GM23338 (cell line): ENCODE results near the gene ATG9B. TPM values are rescaled to one million over a fixed set of nuclear protein-coding genes. Genes with fewer than 3 reads are reported as not detected.

Source experiments
- ATAC-seq: fragments of 200-7000 bp; cut with Tn5 transposase; 3 replicates; pipeline ENCODE4 v1.9.1; 2020
- DNase-seq: peaks from one replicate; pipeline ENCODE4 v3.0.0-alpha.2; 2015; ENCODE audit warnings: low spot score
- H2AFZ ChIP-seq: fragments of 200-600 bp; sonication (generic); 2 replicates; pipeline ENCODE4 v1.8.0; 2016; ENCODE audit warnings: antibody characterized with exemption, mild to moderate bottlenecking, moderate library complexity
- H3F3A ChIP-seq: fragments of 200-600 bp; sonication (generic); replicated peaks from 2 replicates; pipeline ENCODE4 v1.8.0; 2017; ENCODE audit warnings: antibody characterized with exemption, mixed run types, low read depth
- H3K27ac ChIP-seq: fragments of 200-600 bp; sonication (generic); 2 replicates; pipeline ENCODE4 v1.6.1; 2016; ENCODE audit warnings: low read depth
- H3K27me3 ChIP-seq: fragments of 200-600 bp; sonication (generic); 2 replicates; pipeline ENCODE4 v1.8.0; 2016; ENCODE audit warnings: mild to moderate bottlenecking, mixed run types, moderate library complexity; ENCODE audit not compliant: insufficient read depth
- H3K36me3 ChIP-seq: fragments of 200-600 bp; sonication (generic); 2 replicates; pipeline ENCODE4 v1.8.0; 2016; ENCODE audit warnings: mild to moderate bottlenecking; ENCODE audit not compliant: insufficient read depth
- H3K4me1 ChIP-seq: fragments of 200-600 bp; sonication (generic); 2 replicates; pipeline ENCODE4 v1.8.0; 2016; ENCODE audit warnings: mild to moderate bottlenecking, moderate library complexity; ENCODE audit not compliant: insufficient read depth
- H3K4me2 ChIP-seq: fragments of 200-600 bp; sonication (generic); 2 replicates; pipeline ENCODE4 v1.7.1; 2017; ENCODE audit warnings: mixed run types
- H3K4me3 ChIP-seq: fragments of 200-600 bp; sonication (generic); 2 replicates; pipeline ENCODE4 v1.6.1; 2016; ENCODE audit warnings: mixed run types
- H3K79me2 ChIP-seq: fragments of 200-600 bp; sonication (generic); replicated peaks from 2 replicates; pipeline ENCODE4 v1.8.0; 2017; ENCODE audit warnings: mild to moderate bottlenecking; ENCODE audit not compliant: insufficient read depth
- H3K9me2 ChIP-seq: fragments of 200-600 bp; sonication (generic); 2 replicates; pipeline ENCODE4 v1.8.0; 2017; ENCODE audit not compliant: insufficient read depth
- H4K20me1 ChIP-seq: fragments of 200-600 bp; sonication (generic); replicated peaks from 2 replicates; pipeline ENCODE4 v1.8.0; 2017; ENCODE audit warnings: mild to moderate bottlenecking; ENCODE audit not compliant: insufficient read depth
- H3K27ac Mint-ChIP-seq: 2 replicates; pipeline ENCODE4 v1.8.0; 2020; ENCODE audit warnings: inconsistent platforms, mild to moderate bottlenecking, moderate library complexity, mixed read lengths
- H3K27me3 Mint-ChIP-seq: 3 replicates; pipeline ENCODE4 v1.8.0; 2022; ENCODE audit warnings: low read depth, mild to moderate bottlenecking, moderate library complexity, mixed read lengths, inconsistent platforms; ENCODE audit not compliant: insufficient read depth, poor library complexity
- H3K36me3 Mint-ChIP-seq: 3 replicates; pipeline ENCODE4 v1.8.0; 2021; ENCODE audit warnings: low read depth, mild to moderate bottlenecking, inconsistent platforms, moderate library complexity, mixed read lengths
- H3K4me1 Mint-ChIP-seq: 3 replicates; pipeline ENCODE4 v1.8.0; 2020; ENCODE audit warnings: mild to moderate bottlenecking, inconsistent platforms, mixed read lengths
- H3K4me3 Mint-ChIP-seq: 3 replicates; pipeline ENCODE4 v1.8.0; 2021; ENCODE audit warnings: moderate library complexity, mild to moderate bottlenecking, inconsistent platforms, mixed read lengths
- H3K9me3 Mint-ChIP-seq: 3 replicates; pipeline ENCODE4 v1.8.0; 2020; ENCODE audit warnings: moderate library complexity, mild to moderate bottlenecking, inconsistent platforms, mixed read lengths
- ETS1 ChIP-seq: IDR thresholded peaks from 2 replicates; pipeline ENCODE4 v1.6.1; 2016; ENCODE audit warnings: antibody characterized with exemption
- EZH2 ChIP-seq: fragments of 200-600 bp; sonication (generic); IDR thresholded peaks from one replicate; pipeline ENCODE4 v1.8.0; 2017; ENCODE audit warnings: antibody characterized with exemption, mild to moderate bottlenecking, low read depth; ENCODE audit not compliant: unreplicated experiment
- EZH2phosphoT487 ChIP-seq: fragments of 200-600 bp; sonication (generic); IDR thresholded peaks from one replicate; pipeline ENCODE4 v1.8.1; 2018; ENCODE audit warnings: antibody characterized with exemption; ENCODE audit not compliant: unreplicated experiment
- JUNB ChIP-seq: IDR thresholded peaks from one replicate; pipeline ENCODE4 v1.6.1; 2016; ENCODE audit warnings: antibody characterized with exemption; ENCODE audit not compliant: unreplicated experiment
- REST ChIP-seq: IDR thresholded peaks from one replicate; pipeline ENCODE4 v1.6.1; 2018; ENCODE audit warnings: antibody characterized with exemption; ENCODE audit not compliant: unreplicated experiment
- STAT1 ChIP-seq: IDR thresholded peaks from one replicate; pipeline ENCODE4 v1.6.1; 2016; ENCODE audit warnings: antibody characterized with exemption; ENCODE audit not compliant: unreplicated experiment
- ZNF114 ChIP-seq: fragments of 250-450 bp; sonication (Bioruptor Pico); IDR thresholded peaks from 2 replicates; pipeline ENCODE4 v1.5.0; 2020; ENCODE audit warnings: mild to moderate bottlenecking, moderate library complexity
- ZNF331 ChIP-seq: fragments of 250-450 bp; sonication (Bioruptor Pico); IDR thresholded peaks from 2 replicates; pipeline ENCODE4 v1.5.0; 2020; ENCODE audit warnings: low read depth, mild to moderate bottlenecking, moderate library complexity
- ZNF462 ChIP-seq: fragments of 250-450 bp; sonication (Bioruptor Pico); IDR thresholded peaks from 2 replicates; pipeline ENCODE4 v1.5.0; 2020; ENCODE audit warnings: mild to moderate bottlenecking, moderate library complexity
- polyA plus RNA-seq: library from polyadenylated mRNA; unstranded; fragments of >200 nt; fragmentation: Nextera tagmentation; extraction: Ambion mirVana; gene quantifications from 2 replicates; pipeline ENCODE4 v1.2.1, GENCODE V29; 2016
- total RNA-seq: library from RNA; depleted of rRNA; stranded (reverse); fragments of >200 nt; shearing (Covaris generic); gene quantifications from 2 replicates; pipeline ENCODE4 v1.2.3, GENCODE V29; 2014

The ATG9B gene
- total and polyA plus RNA-seq, 2 experiments from 2014 or later = 1.2 to 3.4 TPM

- Mint-ChIP-seq H3K36me3 (no peaks in the 10 kb centered on the region), H3K4me1 (peaks cover 30% of the 10 kb centered on the region), H3K9me3 (no peaks in the 10 kb centered on the region), H3K27me3 (peaks cover 38% of the 10 kb centered on the region), H3K4me3 (no peak overlapping the region), H3K27ac (no peak overlapping the region)
- no peaks in the 10 kb centered on the region for H3K79me2 ChIP-seq
- H3K27ac ChIP-seq = no peak overlapping the region
- ATAC-seq (no peak), DNase-seq (no peak)
- H3K27me3 ChIP-seq = peaks cover 38% of the 10 kb centered on the region
- peaks cover 3% of the 10 kb centered on the region; the same call in 1 of the 2 replicates for H3F3A ChIP-seq
- H3K4me3 ChIP-seq = no peak overlapping the region
- no peaks in the 10 kb centered on the region for H3K36me3 ChIP-seq
- TF ChIP-seq ETS1 (no peak), EZH2 (no peak), REST (no peak), JUNB (no peak), EZH2phosphoT487 (no peak)
- no peaks in the 10 kb centered on the region; the same call in 1 of the 2 replicates for H4K20me1 ChIP-seq
- peaks cover 11% of the 10 kb centered on the region for H3K4me1 ChIP-seq
- no peak overlapping the region for H2AFZ ChIP-seq
- no peaks in the 10 kb centered on the region for H3K9me2 ChIP-seq
- no peak overlapping the region for H3K4me2 ChIP-seq
Measured at GRCh38 chr7:151053751-151054150, 29.5 kb upstream of the ATG9B start.

- Histone ChIP-seq H4K20me1 (no peaks in the 10 kb centered on the region; the same call in 1 of the 2 replicates), H3K4me1 (peaks cover 7% of the 10 kb centered on the region), H3K79me2 (no peaks in the 10 kb centered on the region), H3F3A (peaks cover 3% of the 10 kb centered on the region; the same call in 1 of the 2 replicates), H3K4me3 (no peak overlapping the region), H3K4me2 (no peak overlapping the region), H2AFZ (no peak overlapping the region), H3K9me2 (no peaks in the 10 kb centered on the region), H3K36me3 (no peaks in the 10 kb centered on the region), H3K27ac (no peak overlapping the region), H3K27me3 (peaks cover 36% of the 10 kb centered on the region)
- H3K9me3 Mint-ChIP-seq = no peaks in the 10 kb centered on the region
- no peaks in the 10 kb centered on the region for H3K36me3 Mint-ChIP-seq
- no peak overlapping the region; the same call in 2 of the 3 replicates for H3K4me3 Mint-ChIP-seq
- ATAC-seq (no peak), DNase-seq (no peak)
- H3K27me3 Mint-ChIP-seq = peaks cover 39% of the 10 kb centered on the region
- H3K27ac Mint-ChIP-seq = no peak overlapping the region
- H3K4me1 Mint-ChIP-seq = peaks cover 25% of the 10 kb centered on the region
- TF ChIP-seq STAT1 (no peak), ETS1 (no peak), ZNF114 (CRISPR knock-in tag) (no peak), EZH2 (no peak), ZNF331 (CRISPR knock-in tag) (no peak), ZNF462 (no peak)
Measured at GRCh38 chr7:151053096-151053495, 28.8 kb upstream of the ATG9B start.
